ENCODE results near the gene PHYKPL. TPM values are rescaled to one million over a fixed set of nuclear protein-coding genes. Genes with fewer than 3 reads are reported as not detected.
A peak's percentile ranks its signal among the peaks of the same experiment; 100 is the strongest.

PHYKPL gene
- total and polyA plus RNA-seq, 2 of the 13 experiments (the other 11 are each of a cell fraction or from before 2014, with no cell fraction given): 18.0 to 78.6 TPM

DNA sequence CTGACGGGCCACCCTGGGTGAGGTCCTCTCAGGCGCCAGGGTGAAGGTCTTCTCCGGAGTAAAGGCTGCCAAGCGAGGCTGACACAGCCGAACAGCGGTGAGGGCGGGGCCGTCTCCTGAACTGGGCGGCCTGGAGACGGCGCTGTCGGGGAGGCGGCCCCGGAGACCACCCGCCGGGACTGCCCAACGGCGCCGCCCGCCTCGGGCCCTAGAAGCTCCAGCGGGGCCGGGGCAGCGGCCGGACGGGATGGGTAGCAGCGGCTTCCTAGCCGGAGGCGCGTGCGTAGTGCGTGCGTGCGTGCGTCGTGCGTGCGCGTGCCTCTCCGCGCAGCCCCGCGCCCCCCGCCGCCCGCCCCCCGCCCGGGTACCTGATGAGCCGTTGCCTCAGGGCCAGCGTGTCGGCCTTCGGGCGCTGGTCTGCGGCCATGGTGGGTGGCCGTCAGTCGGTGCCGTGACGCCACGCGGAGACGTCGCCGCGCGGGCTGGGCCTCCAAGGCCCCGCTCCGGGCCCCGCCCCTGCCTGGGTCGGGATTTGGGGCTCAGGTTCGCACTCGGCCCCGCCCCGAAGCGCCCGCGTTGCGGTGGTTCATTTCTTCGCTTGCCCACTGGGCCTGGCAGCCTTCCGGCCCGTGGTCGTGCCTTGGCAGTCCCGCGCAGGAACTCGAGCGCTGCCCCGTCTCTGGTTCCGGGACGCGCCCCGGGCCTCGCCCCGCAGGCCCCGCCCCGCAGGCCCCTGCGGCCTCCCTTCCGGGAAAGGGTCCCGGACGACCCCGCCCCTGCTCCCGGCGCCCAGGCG, at the start of gene PHYKPL (continued):
- TF ChIP-seq GTF2F1 (IDR thresholded peaks at IDR 0.05; ENCODE audit: low read length): no peak
- TF ChIP-seq KLF6 (CRISPR knock-in tag; IDR thresholded peaks at IDR 0.05): no peak; the same call in 1 of the 2 replicates
- TF ChIP-seq ZBTB1 (CRISPR knock-in tag; IDR thresholded peaks at IDR 0.05; ENCODE audit: borderline replicate concordance): no peak
- TF ChIP-seq U2AF1 (optimal IDR thresholded peaks at IDR 0.05; ENCODE audit: low read depth, low read length): no peak
- TF ChIP-seq ZNF674 (CRISPR knock-in tag; IDR thresholded peaks at IDR 0.05; ENCODE audit: low read depth): no peak
- TF ChIP-seq SP2 (CRISPR knock-in tag; IDR thresholded peaks at IDR 0.05): peak; percentile 57; the same call in 1 of the 2 replicates
- peak; percentile 53; the same call in 1 of the 2 replicates for TF ChIP-seq HES4 (CRISPR knock-in tag; IDR thresholded peaks at IDR 0.05; ENCODE audit: borderline replicate concordance)
- 0 out of 2 replicates have a peak, but pooled peaks have one; percentile 28 for TF ChIP-seq GPN1 (CRISPR knock-in tag; IDR thresholded peaks at IDR 0.05; ENCODE audit: borderline replicate concordance)
- TF ChIP-seq, protein P1, sequence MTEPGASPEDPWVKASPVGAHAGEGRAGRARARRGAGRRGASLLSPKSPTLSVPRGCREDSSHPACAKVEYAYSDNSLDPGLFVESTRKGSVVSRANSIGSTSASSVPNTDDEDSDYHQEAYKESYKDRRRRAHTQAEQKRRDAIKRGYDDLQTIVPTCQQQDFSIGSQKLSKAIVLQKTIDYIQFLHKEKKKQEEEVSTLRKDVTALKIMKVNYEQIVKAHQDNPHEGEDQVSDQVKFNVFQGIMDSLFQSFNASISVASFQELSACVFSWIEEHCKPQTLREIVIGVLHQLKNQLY (CRISPR knock-in tag; IDR thresholded peaks at IDR 0.05): no peak
- TF ChIP-seq ZNF180 (CRISPR knock-in tag; IDR thresholded peaks at IDR 0.05; ENCODE audit: borderline replicate concordance, low read depth): no peak
- no peak for TF ChIP-seq SKI (IDR thresholded peaks at IDR 0.05; ENCODE audit: partially characterized antibody)
- no peak for TF ChIP-seq ZNF839 (CRISPR knock-in tag; IDR thresholded peaks at IDR 0.05; ENCODE audit: borderline replicate concordance)
- peak; percentile 57 for TF ChIP-seq PTBP1 (IDR thresholded peaks at IDR 0.05; ENCODE audit: low read depth, low read length, poor library complexity, severe bottlenecking)
- no peak for TF ChIP-seq HIC2 (CRISPR knock-in tag; IDR thresholded peaks at IDR 0.05; ENCODE audit: low read depth)
- TF ChIP-seq, protein P2, sequence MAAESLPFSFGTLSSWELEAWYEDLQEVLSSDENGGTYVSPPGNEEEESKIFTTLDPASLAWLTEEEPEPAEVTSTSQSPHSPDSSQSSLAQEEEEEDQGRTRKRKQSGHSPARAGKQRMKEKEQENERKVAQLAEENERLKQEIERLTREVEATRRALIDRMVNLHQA (CRISPR knock-in tag; IDR thresholded peaks at IDR 0.05): no peak
- peak; percentile 67; the same call in 1 of the 2 replicates for TF ChIP-seq ZNF792 (CRISPR knock-in tag; IDR thresholded peaks at IDR 0.05)
- no peak for TF ChIP-seq ZNF3 (CRISPR knock-in tag; IDR thresholded peaks at IDR 0.05)
- TF ChIP-seq, protein P3, sequence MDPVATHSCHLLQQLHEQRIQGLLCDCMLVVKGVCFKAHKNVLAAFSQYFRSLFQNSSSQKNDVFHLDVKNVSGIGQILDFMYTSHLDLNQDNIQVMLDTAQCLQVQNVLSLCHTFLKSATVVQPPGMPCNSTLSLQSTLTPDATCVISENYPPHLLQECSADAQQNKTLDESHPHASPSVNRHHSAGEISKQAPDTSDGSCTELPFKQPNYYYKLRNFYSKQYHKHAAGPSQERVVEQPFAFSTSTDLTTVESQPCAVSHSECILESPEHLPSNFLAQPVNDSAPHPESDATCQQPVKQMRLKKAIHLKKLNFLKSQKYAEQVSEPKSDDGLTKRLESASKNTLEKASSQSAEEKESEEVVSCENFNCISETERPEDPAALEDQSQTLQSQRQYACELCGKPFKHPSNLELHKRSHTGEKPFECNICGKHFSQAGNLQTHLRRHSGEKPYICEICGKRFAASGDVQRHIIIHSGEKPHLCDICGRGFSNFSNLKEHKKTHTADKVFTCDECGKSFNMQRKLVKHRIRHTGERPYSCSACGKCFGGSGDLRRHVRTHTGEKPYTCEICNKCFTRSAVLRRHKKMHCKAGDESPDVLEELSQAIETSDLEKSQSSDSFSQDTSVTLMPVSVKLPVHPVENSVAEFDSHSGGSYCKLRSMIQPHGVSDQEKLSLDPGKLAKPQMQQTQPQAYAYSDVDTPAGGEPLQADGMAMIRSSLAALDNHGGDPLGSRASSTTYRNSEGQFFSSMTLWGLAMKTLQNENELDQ (CRISPR knock-in tag; IDR thresholded peaks at IDR 0.05; ENCODE audit: borderline replicate concordance): no peak
- TF ChIP-seq ZMYM4 (CRISPR knock-in tag; IDR thresholded peaks at IDR 0.05): peak; percentile 70; the same call in 1 of the 2 replicates
- TF ChIP-seq ZNF10 (CRISPR knock-in tag; IDR thresholded peaks at IDR 0.05; ENCODE audit: borderline replicate concordance, low read depth): no peak
- TF ChIP-seq ZNF776 (CRISPR knock-in tag; IDR thresholded peaks at IDR 0.05): peak; percentile 87; the same call in 1 of the 2 replicates
